PC-9 (cell line): ENCODE results near the gene C18orf54. TPM values are rescaled to one million over a fixed set of nuclear protein-coding genes. Genes with fewer than 3 reads are reported as not detected.

ENCODE experiments used
- BruUV-seq: library from RNA; stranded (reverse); fragments of 400-500 nt; replicated peaks from 2 replicates; lab custom pipeline; 2021; lab: Mats Ljungman, UMichigan
- CTCF ChIA-PET: fragments of 300-600 bp; sonication (Branson Sonifier 250); formaldehyde crosslinking; loops from one replicate; lab custom pipeline; 2022; ENCODE audit warnings: antibody characterized with exemption; lab: Charles Lee
- POLR2A ChIA-PET: fragments of 300-600 bp; sonication (Branson Sonifier 250); formaldehyde crosslinking; loops from one replicate; lab custom pipeline; 2022; ENCODE audit warnings: antibody characterized with exemption; ENCODE audit not compliant: unreplicated experiment; lab: Charles Lee
- DNase-seq, 2 experiments: peaks; one replicate each; pipeline versions ENCODE4 v3.0.0 to v3.0.0-alpha.2; 2015 to 2022; ENCODE audit warnings: mixed read lengths in 1 of 2
- H2AFZ ChIP-seq: fragments of 200-600 bp; sonication (generic); 2 replicates; pipeline ENCODE4 v1.8.1; 2017; ENCODE audit warnings: antibody characterized with exemption
- H3F3A ChIP-seq: fragments of 200-600 bp; sonication (generic); 2 replicates; pipeline ENCODE4 v1.8.1; 2017; ENCODE audit warnings: antibody characterized with exemption, mild to moderate bottlenecking, low read depth; ENCODE audit not compliant: insufficient read depth
- H3K27ac ChIP-seq: fragments of 200-600 bp; sonication (generic); 2 replicates; pipeline ENCODE4 v1.6.1; 2016; ENCODE audit warnings: mixed run types
- H3K27me3 ChIP-seq: fragments of 200-600 bp; sonication (generic); 2 replicates; pipeline ENCODE4 v1.6.1; 2016; ENCODE audit warnings: low read depth, mixed run types; ENCODE audit not compliant: insufficient read depth
- H3K36me3 ChIP-seq: fragments of 200-600 bp; sonication (generic); 2 replicates; pipeline ENCODE4 v1.6.1; 2016; ENCODE audit warnings: low read depth, mixed run types
- H3K4me1 ChIP-seq: fragments of 200-600 bp; sonication (generic); replicated peaks from 2 replicates; pipeline ENCODE4 v1.6.1; 2016; ENCODE audit warnings: mixed run types; ENCODE audit not compliant: insufficient read depth
- H3K4me2 ChIP-seq: fragments of 200-600 bp; sonication (generic); 2 replicates; pipeline ENCODE4 v1.6.1; 2017; ENCODE audit warnings: mixed run types
- H3K4me3 ChIP-seq: fragments of 200-600 bp; sonication (generic); 2 replicates; pipeline ENCODE4 v1.6.1; 2016; ENCODE audit warnings: mixed run types
- H3K79me2 ChIP-seq: fragments of 200-600 bp; sonication (generic); 2 replicates; pipeline ENCODE4 v1.6.1; 2017; ENCODE audit warnings: low read depth, mixed run types
- H3K9me2 ChIP-seq: fragments of 200-600 bp; sonication (generic); 2 replicates; pipeline ENCODE4 v1.8.1; 2017; ENCODE audit warnings: mild to moderate bottlenecking; ENCODE audit not compliant: insufficient read depth
- H3K9me3 ChIP-seq: fragments of 200-600 bp; sonication (generic); 2 replicates; pipeline ENCODE4 v1.8.1; 2016; ENCODE audit warnings: low read depth; ENCODE audit not compliant: insufficient read depth
- H4K20me1 ChIP-seq: fragments of 200-600 bp; sonication (generic); 2 replicates; pipeline ENCODE4 v1.8.1; 2017; ENCODE audit not compliant: insufficient read depth
- EZH2 ChIP-seq: fragments of 200-600 bp; sonication (generic); IDR thresholded peaks from 2 replicates; pipeline ENCODE4 v1.8.0; 2017; ENCODE audit warnings: antibody characterized with exemption, low read depth
- intact Hi-C: fragments of 100-400 bp; cut with micrococcal nuclease; formaldehyde crosslinking; loops from one replicate; pipeline ENCODE4 v1.10.0; 2022; ENCODE audit not compliant: unreplicated experiment
- total RNA-seq: library from RNA; stranded (reverse); gene quantifications from 2 replicates; pipeline ENCODE4 v1.2.3, GENCODE V29; 2021
- TF ChIP-seq, protein P1 (sequence below): fragments of 200-600 bp; sonication (generic); conservative IDR thresholded peaks from 2 replicates; pipeline ENCODE4 v1.6.1; 2017; ENCODE audit warnings: mixed run types, antibody characterized with exemption, mild to moderate bottlenecking, moderate library complexity

C18orf54 gene
- total RNA-seq, 1 experiment from 2014 or later: 7.6 TPM

DNA sequence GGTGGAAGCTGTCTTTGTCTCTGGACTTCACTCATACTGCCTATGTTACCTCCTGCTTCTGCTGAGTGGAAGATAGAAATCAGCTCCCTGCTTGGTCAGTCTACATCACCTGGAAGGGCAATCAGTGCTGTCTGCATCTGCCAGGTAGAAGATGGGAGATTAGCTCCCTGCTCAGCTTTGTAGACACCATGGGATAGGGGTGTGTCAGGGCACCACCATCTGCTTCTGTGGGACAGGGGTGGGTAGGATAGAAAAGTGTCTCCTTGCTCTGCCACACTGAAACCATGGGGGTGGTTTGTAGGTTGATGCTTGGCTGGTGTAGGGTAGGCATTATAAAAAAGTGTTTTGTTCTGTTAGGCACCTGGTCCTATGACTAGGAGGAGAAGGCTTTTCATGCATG lies 34.1 kb upstream of the C18orf54 start:
- Histone ChIP-seq H3K27me3 (no peaks in the 10 kb centered on the region), H3K27ac (no peak overlapping the region), H3K4me1 (no peaks in the 10 kb centered on the region), H3K36me3 (no peaks in the 10 kb centered on the region), H3F3A (no peaks in the 10 kb centered on the region), H4K20me1 (no peaks in the 10 kb centered on the region), H3K4me2 (no peak overlapping the region), H3K9me3 (no peaks in the 10 kb centered on the region), H2AFZ (no peak overlapping the region), H3K79me2 (no peaks in the 10 kb centered on the region), H3K4me3 (no peak overlapping the region), H3K9me2 (no peaks in the 10 kb centered on the region)
- no TSS peak for BruUV-seq
- DNase-seq: no peak
- POLR2A ChIA-PET: no interaction called here
- TF ChIP-seq EZH2: no peak
- TF ChIP-seq, protein P1, sequence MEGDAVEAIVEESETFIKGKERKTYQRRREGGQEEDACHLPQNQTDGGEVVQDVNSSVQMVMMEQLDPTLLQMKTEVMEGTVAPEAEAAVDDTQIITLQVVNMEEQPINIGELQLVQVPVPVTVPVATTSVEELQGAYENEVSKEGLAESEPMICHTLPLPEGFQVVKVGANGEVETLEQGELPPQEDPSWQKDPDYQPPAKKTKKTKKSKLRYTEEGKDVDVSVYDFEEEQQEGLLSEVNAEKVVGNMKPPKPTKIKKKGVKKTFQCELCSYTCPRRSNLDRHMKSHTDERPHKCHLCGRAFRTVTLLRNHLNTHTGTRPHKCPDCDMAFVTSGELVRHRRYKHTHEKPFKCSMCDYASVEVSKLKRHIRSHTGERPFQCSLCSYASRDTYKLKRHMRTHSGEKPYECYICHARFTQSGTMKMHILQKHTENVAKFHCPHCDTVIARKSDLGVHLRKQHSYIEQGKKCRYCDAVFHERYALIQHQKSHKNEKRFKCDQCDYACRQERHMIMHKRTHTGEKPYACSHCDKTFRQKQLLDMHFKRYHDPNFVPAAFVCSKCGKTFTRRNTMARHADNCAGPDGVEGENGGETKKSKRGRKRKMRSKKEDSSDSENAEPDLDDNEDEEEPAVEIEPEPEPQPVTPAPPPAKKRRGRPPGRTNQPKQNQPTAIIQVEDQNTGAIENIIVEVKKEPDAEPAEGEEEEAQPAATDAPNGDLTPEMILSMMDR: no peak
- intact Hi-C loops: no loop called here
- CTCF ChIA-PET: no interaction called here

DNA sequence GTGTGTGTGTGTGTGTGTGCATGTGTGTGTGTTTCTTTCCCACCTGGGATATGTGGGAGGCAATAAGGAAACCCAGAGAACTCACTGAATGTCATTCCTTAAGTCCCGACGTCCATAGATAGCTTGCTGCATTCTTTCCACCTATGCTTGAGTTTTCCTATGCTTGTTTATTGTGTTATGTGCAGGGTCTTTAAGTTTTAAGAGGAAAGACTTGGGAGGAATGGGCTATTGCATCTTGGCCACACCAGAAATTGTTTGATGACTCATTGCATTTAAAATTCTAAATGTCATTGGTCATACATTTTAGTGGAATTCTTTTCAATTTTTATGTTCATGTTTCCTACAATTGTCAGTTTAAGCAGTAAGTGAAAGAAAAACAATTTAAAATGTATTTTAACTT lies 33.7 kb upstream of the C18orf54 start:
- Histone ChIP-seq H3K9me3 (no peaks in the 10 kb centered on the region), H3K4me3 (no peak overlapping the region), H2AFZ (no peak overlapping the region), H3K9me2 (no peaks in the 10 kb centered on the region), H3K36me3 (no peaks in the 10 kb centered on the region), H3K27ac (no peak overlapping the region), H3K4me2 (no peak overlapping the region), H3K4me1 (no peaks in the 10 kb centered on the region), H3K79me2 (no peaks in the 10 kb centered on the region), H3F3A (no peaks in the 10 kb centered on the region), H4K20me1 (no peaks in the 10 kb centered on the region), H3K27me3 (no peaks in the 10 kb centered on the region)
- no TSS peak for BruUV-seq
- intact Hi-C loops: no loop called here
- ChIA-PET POLR2A (no interaction called here), CTCF (no interaction called here)
- DNase-seq: no peak
- TF ChIP-seq, protein P1: no peak
- TF ChIP-seq EZH2: no peak

DNA sequence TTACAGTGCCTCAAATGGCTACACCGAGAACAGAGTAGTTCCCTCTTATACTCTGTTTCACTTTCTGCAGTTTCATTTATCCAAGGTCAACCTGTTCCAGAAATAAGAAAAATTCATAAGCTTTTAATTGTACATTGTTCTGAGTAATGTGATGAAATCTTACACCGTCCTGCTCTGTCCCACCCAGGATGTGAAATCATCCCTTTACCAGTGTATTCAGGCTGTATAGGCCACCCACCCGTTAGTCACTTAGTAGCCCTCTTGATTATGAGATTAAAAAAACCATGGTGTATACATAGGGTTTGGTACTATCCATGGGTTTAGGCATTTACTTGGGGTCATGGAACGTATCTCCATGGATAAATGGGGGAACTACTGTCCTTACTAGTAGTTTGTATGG lies 29.9 kb upstream of the C18orf54 start:
- no peak overlapping the region for H3K4me3 ChIP-seq
- ChIA-PET POLR2A (no interaction called here), CTCF (no interaction called here)
- BruUV-seq: no TSS peak
- H3K4me1 ChIP-seq: no peaks in the 10 kb centered on the region
- TF ChIP-seq, protein P1: no peak
- no peak for TF ChIP-seq EZH2
- H3K36me3 ChIP-seq: no peaks in the 10 kb centered on the region
- H3K27ac ChIP-seq: no peak overlapping the region
- H3K79me2 ChIP-seq: no peaks in the 10 kb centered on the region
- intact Hi-C loops: no loop called here
- no peaks in the 10 kb centered on the region for H3K9me3 ChIP-seq
- DNase-seq: no peak
- no peaks in the 10 kb centered on the region for H3K9me2 ChIP-seq
- no peaks in the 10 kb centered on the region for H3F3A ChIP-seq
- H4K20me1 ChIP-seq: no peaks in the 10 kb centered on the region
- H3K4me2 ChIP-seq: no peak overlapping the region
- H3K27me3 ChIP-seq: no peaks in the 10 kb centered on the region
- H2AFZ ChIP-seq: peak overlapping the region; percentile 48; the same call in 1 of the 2 replicates
